Testis (tissue), 3 donors: ENCODE results near the gene PTGS1. TPM values are rescaled to one million over a fixed set of nuclear protein-coding genes. Genes with fewer than 3 reads are reported as not detected.

Experiments
- DNase-seq: peaks from one replicate; pipeline ENCODE4 v3.0.0-alpha.2; 2019
- H3K27ac ChIP-seq, 2 donors: fragments of 200-600 bp; sonication (generic); one replicate each; pipeline ENCODE4 v1.5.1; 2019
- H3K27me3 ChIP-seq: fragments of 200-600 bp; sonication (generic); one replicate; pipeline ENCODE4 v1.5.1; 2019
- H3K36me3 ChIP-seq: fragments of 200-600 bp; sonication (generic); one replicate; pipeline ENCODE4 v1.5.1; 2017; ENCODE audit warnings: low read depth; ENCODE audit errors: missing control alignments
- H3K4me1 ChIP-seq: fragments of 200-600 bp; sonication (generic); one replicate; pipeline ENCODE4 v1.5.1; 2019
- H3K4me3 ChIP-seq, 2 donors: fragments of 200-600 bp; sonication (generic); one replicate each; pipeline ENCODE4 v1.5.1; 2017 to 2019
- H3K9me3 ChIP-seq: fragments of 200-600 bp; sonication (generic); one replicate; pipeline ENCODE4 v1.5.1; 2017
- POLR2A ChIP-seq: fragments of 450-650 bp; IDR thresholded peaks from one replicate; pipeline ENCODE4 v1.6.1; 2017; ENCODE audit warnings: antibody characterized with exemption, mild to moderate bottlenecking, moderate library complexity
- WGBS, 2 donors: methylation state at CpG; one replicate each; pipeline ENCODE4 v1.1.5; 2018; 5-methylcytosine and 5-hydroxymethylcytosine counted together
- intact Hi-C: fragments of 100-400 bp; cut with DNase I; formaldehyde crosslinking; loops from one replicate; pipeline ENCODE4 v1.15.1; 2023; ENCODE audit warnings: low total_unique reads
- polyA plus RNA-seq: library from polyadenylated mRNA; stranded (reverse); fragments of 350-450 nt; fragmentation: Illumina TruSeq; extraction: RNeasy Lipid Tissue Mini Kit (QIAGEN cat#74804); gene quantifications from one replicate; pipeline ENCODE4 v1.2.3, GENCODE V29; 2014; ENCODE audit warnings: low read depth, low replicate concordance; ENCODE audit not compliant: insufficient read depth
- small RNA-seq, 2 donors: library from RNA; depleted of rRNA; stranded (forward); fragments of <200 nt; gene quantifications; one replicate each; pipeline ENCODE3, GENCODE V24; 2016
- total RNA-seq, 2 donors: library from RNA; depleted of rRNA; stranded (reverse); fragments of >200 nt; gene quantifications; one replicate each; pipeline ENCODE4 v1.2.3, GENCODE V29; 2016
- TF ChIP-seq, protein P1 (sequence below), 3 experiments: fragments of 450-650 bp in 2 of 3; fragments of 200-600 bp in 1 of 3; sonication (generic) in 1 of 3; IDR thresholded peaks; one replicate each; pipeline ENCODE4 v1.5.1; 2016 to 2019; ENCODE audit warnings: antibody characterized with exemption in 3 of 3, mild to moderate bottlenecking in 2 of 3, moderate library complexity in 1 of 3

PTGS1 gene
- total and polyA plus RNA-seq, 3 donors from 2014 or later: 0.93 to 10.1 (median 1.1) TPM

DNA sequence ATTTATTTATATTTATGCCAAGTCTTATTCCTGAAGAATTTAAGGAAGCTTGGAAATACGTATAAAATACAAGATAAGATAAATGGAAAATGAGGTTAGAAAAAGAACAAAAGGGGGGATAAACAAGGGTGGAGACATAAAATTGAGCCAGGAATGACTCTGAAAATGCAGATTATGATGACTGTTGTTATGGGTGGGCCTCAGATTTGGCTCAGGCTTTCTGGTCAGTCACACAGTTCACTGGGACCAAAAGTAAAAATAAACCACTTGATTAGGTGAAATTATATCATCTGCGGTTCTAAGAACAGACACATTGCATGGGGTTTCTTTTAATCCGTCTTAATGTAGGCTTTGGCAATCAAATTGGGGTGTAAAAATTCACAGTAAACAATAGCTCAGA lies 55.9 kb downstream of the PTGS1 start:
- TF ChIP-seq, protein P1, sequence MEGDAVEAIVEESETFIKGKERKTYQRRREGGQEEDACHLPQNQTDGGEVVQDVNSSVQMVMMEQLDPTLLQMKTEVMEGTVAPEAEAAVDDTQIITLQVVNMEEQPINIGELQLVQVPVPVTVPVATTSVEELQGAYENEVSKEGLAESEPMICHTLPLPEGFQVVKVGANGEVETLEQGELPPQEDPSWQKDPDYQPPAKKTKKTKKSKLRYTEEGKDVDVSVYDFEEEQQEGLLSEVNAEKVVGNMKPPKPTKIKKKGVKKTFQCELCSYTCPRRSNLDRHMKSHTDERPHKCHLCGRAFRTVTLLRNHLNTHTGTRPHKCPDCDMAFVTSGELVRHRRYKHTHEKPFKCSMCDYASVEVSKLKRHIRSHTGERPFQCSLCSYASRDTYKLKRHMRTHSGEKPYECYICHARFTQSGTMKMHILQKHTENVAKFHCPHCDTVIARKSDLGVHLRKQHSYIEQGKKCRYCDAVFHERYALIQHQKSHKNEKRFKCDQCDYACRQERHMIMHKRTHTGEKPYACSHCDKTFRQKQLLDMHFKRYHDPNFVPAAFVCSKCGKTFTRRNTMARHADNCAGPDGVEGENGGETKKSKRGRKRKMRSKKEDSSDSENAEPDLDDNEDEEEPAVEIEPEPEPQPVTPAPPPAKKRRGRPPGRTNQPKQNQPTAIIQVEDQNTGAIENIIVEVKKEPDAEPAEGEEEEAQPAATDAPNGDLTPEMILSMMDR (IDR thresholded peaks at IDR 0.05): no peak
- 68 to 83% methylated on average over 3 of the region's 3 CpGs for WGBS, 2 donors

DNA sequence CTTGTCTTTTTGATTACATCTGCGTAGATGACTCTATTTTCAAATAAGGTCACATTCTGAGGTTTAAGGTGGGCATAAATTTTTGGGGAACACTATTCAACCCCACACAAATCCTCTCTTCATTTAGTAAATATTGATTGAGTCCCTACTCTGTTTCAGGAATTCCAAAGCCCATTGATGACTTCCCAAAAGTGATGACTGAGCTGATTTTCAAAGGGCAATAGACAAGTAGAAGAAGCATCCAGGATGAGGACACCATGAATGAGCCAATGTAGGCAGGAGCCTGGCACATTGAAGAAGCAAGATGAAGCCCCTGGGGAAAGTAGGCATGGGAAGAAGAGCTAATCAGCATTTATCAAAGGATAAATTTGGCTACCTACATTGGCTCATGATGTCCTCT lies 71.7 kb downstream of the PTGS1 start:
- TF ChIP-seq POLR2A: no peak
- TF ChIP-seq, protein P1 (IDR thresholded peaks at IDR 0.05): no peak
- Histone ChIP-seq H3K9me3 (no peaks in the 10 kb centered on the region), H3K4me1 (no peaks in the 10 kb centered on the region), H3K27ac (no peak overlapping the region), H3K36me3 (no peaks in the 10 kb centered on the region), H3K27me3 (no peaks in the 10 kb centered on the region), H3K4me3 (no peak overlapping the region)
- intact Hi-C loops: no loop called here
- WGBS, 2 donors: 85 to 88% methylated on average over 1 of the region's 1 CpG
- no peak for DNase-seq

More for the DNA sequence above, 55.9 kb downstream of the PTGS1 start:
- Histone ChIP-seq H3K36me3 (no peaks in the 10 kb centered on the region), H3K4me3 (no peak overlapping the region), H3K4me1 (no peaks in the 10 kb centered on the region), H3K9me3 (no peaks in the 10 kb centered on the region), H3K27ac (no peak overlapping the region), H3K27me3 (no peaks in the 10 kb centered on the region)
- no peak for DNase-seq
- intact Hi-C loops: no loop called here

DNA sequence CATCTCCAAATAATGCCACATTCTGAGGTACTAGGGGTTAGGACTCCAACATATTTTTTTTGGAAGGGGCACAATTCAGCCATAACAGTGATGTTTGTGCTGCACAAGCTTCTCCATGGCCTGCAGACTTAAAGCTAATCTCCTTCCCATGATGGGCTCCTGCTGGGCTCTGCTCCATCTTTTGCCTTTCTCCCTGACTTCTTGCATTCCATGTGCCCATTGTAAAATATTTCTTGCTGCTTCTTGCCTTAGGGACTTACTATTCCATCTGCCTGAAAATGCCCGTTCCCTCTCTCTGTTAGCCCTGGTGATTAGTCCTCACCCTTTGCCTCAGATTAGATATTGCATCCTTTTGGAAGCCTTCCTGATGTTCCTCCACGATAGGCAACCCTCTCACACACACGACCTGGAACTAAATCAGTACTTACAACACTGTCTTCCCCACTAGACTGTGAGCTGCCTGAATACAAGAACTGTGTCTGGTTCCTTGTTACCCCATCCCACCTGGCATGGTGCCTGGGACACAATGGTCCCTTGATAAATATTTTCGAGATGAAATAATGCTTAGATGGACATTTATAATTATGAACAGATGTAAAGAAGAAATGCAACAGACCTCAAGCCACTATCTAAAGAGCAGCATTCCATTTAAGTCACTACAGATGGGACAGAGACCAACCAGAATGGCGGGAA lies 73.4 kb downstream of the PTGS1 start:
- intact Hi-C loops: no loop called here
- DNase-seq: no peak

More for the DNA sequence above, 73.4 kb downstream of the PTGS1 start:
- Histone ChIP-seq H3K9me3 (no peaks in the 10 kb centered on the region), H3K4me1 (no peaks in the 10 kb centered on the region), H3K4me3 (no peak overlapping the region), H3K27me3 (no peaks in the 10 kb centered on the region), H3K36me3 (no peaks in the 10 kb centered on the region), H3K27ac (no peak overlapping the region)
- WGBS, 2 donors: 54 to 65% methylated on average over 5 of the region's 5 CpGs
- TF ChIP-seq POLR2A: no peak
- TF ChIP-seq, protein P1 (IDR thresholded peaks at IDR 0.05): no peak

Small RNA genes lying within 50 kb of the gene (small RNA-seq; reads per million reads assigned to genes)
- gene AL162424.1: 0 reads per million in 2 donors

Other genes starting within 250 kb of the PTGS1 start
- 10 to 100 TPM; 59.4 to 62.1 TPM for gene NDUFA8, start 211.2 kb upstream of the PTGS1 start, total RNA-seq
- gene NDUFA8, start 211.2 kb upstream of the PTGS1 start, polyA plus RNA-seq: 219 TPM
- 10 to 100 TPM; 19.2 to 34.7 TPM for gene MORN5, start 211.1 kb upstream of the PTGS1 start, total RNA-seq
- 183 TPM for gene MORN5, start 211.1 kb upstream of the PTGS1 start, polyA plus RNA-seq
- gene LHX6, start 142.1 kb upstream of the PTGS1 start, total RNA-seq: 10 to 100 TPM in 1 of 2 donors, 1 to 10 TPM in 1; 8.8 to 11.5 TPM
- 8.8 TPM for gene LHX6, start 142.1 kb upstream of the PTGS1 start, polyA plus RNA-seq
- 10 to 100 TPM; 10.0 to 11.8 TPM for gene RBM18, start 106.2 kb upstream of the PTGS1 start, total RNA-seq
- 22.1 TPM for gene RBM18, start 106.2 kb upstream of the PTGS1 start, polyA plus RNA-seq
- 10 to 100 TPM; 45.5 to 54.1 TPM for gene MRRF, start 106.1 kb upstream of the PTGS1 start, total RNA-seq
- 63.4 TPM for gene MRRF, start 106.1 kb upstream of the PTGS1 start, polyA plus RNA-seq
- not detected for gene OR1J1, start 106.9 kb downstream of the PTGS1 start, total RNA-seq
- gene OR1J1, start 106.9 kb downstream of the PTGS1 start, polyA plus RNA-seq: not detected
- 1 to 10 TPM in 1 of 2 donors, under 1 TPM in 1; 0.62 to 1.6 TPM for gene OR1J2, start 139.8 kb downstream of the PTGS1 start, total RNA-seq
- not detected for gene OR1J2, start 139.8 kb downstream of the PTGS1 start, polyA plus RNA-seq
- under 1 TPM; 0.74 to 0.87 TPM for gene OR1J4, start 148.1 kb downstream of the PTGS1 start, total RNA-seq
- not detected for gene OR1J4, start 148.1 kb downstream of the PTGS1 start, polyA plus RNA-seq
- gene OR1N1, start 156.3 kb downstream of the PTGS1 start, total RNA-seq: under 1 TPM in 1 of 2 donors, not detected in 1; 0.62 TPM
- gene OR1N1, start 156.3 kb downstream of the PTGS1 start, polyA plus RNA-seq: not detected
- gene OR1N2, start 182.1 kb downstream of the PTGS1 start, total RNA-seq: 1 to 10 TPM in 1 of 2 donors, under 1 TPM in 1; 0.39 to 1.7 TPM
- not detected for gene OR1N2, start 182.1 kb downstream of the PTGS1 start, polyA plus RNA-seq
- under 1 TPM in 1 of 2 donors, not detected in 1; 0.31 TPM for gene OR1L8, start 212.4 kb downstream of the PTGS1 start, total RNA-seq
- 0.36 TPM for gene OR1L8, start 212.4 kb downstream of the PTGS1 start, polyA plus RNA-seq
- gene OR1Q1, start 243.7 kb downstream of the PTGS1 start, total RNA-seq: not detected
- gene OR1Q1, start 243.7 kb downstream of the PTGS1 start, polyA plus RNA-seq: not detected